Glutamatergic neuron (in vitro differentiated cells): ENCODE results near the gene LRCOL1. TPM values are rescaled to one million over a fixed set of nuclear protein-coding genes. Genes with fewer than 3 reads are reported as not detected.

Experiments used
- DNase-seq: peaks from one replicate; pipeline ENCODE4 v3.0.0; 2022
- H3K27ac Mint-ChIP-seq: one replicate; pipeline ENCODE4 v1.8.0; 2020; ENCODE audit warnings: mild to moderate bottlenecking, mixed read lengths, inconsistent platforms; ENCODE audit not compliant: unreplicated experiment
- H3K27me3 Mint-ChIP-seq: one replicate; pipeline ENCODE4 v1.8.0; 2020; ENCODE audit warnings: mild to moderate bottlenecking, moderate library complexity, mixed read lengths, inconsistent platforms; ENCODE audit not compliant: unreplicated experiment
- H3K36me3 Mint-ChIP-seq: one replicate; pipeline ENCODE4 v1.8.0; 2020; ENCODE audit warnings: mild to moderate bottlenecking, mixed read lengths, inconsistent platforms; ENCODE audit not compliant: unreplicated experiment
- H3K4me1 Mint-ChIP-seq: one replicate; pipeline ENCODE4 v1.8.0; 2020; ENCODE audit warnings: mild to moderate bottlenecking, low read depth, mixed read lengths, inconsistent platforms; ENCODE audit not compliant: unreplicated experiment
- H3K4me3 Mint-ChIP-seq: one replicate; pipeline ENCODE4 v1.8.0; 2020; ENCODE audit warnings: mild to moderate bottlenecking, mixed read lengths, inconsistent platforms; ENCODE audit not compliant: unreplicated experiment
- H3K9me3 Mint-ChIP-seq: one replicate; pipeline ENCODE4 v1.8.0; 2020; ENCODE audit warnings: mild to moderate bottlenecking, moderate library complexity, mixed read lengths, inconsistent platforms; ENCODE audit not compliant: unreplicated experiment
- total RNA-seq: library from RNA; stranded (reverse); fragmentation: NEBNext Ultra II Directional; extraction: Animal tissue kit (Norgen Biotek cat#: 25700); gene quantifications from one replicate; pipeline ENCODE4 v1.2.1, GENCODE V29; 2021; ENCODE audit not compliant: unreplicated experiment
- TF ChIP-seq, protein P1 (sequence below): fragments of 200-600 bp; sonication (generic); IDR thresholded peaks from one replicate; pipeline ENCODE4 v1.5.0; 2021; ENCODE audit not compliant: partially characterized antibody, unreplicated experiment

LRCOL1 gene
- total RNA-seq, 1 donor from 2014 or later, result not detected

DNA sequence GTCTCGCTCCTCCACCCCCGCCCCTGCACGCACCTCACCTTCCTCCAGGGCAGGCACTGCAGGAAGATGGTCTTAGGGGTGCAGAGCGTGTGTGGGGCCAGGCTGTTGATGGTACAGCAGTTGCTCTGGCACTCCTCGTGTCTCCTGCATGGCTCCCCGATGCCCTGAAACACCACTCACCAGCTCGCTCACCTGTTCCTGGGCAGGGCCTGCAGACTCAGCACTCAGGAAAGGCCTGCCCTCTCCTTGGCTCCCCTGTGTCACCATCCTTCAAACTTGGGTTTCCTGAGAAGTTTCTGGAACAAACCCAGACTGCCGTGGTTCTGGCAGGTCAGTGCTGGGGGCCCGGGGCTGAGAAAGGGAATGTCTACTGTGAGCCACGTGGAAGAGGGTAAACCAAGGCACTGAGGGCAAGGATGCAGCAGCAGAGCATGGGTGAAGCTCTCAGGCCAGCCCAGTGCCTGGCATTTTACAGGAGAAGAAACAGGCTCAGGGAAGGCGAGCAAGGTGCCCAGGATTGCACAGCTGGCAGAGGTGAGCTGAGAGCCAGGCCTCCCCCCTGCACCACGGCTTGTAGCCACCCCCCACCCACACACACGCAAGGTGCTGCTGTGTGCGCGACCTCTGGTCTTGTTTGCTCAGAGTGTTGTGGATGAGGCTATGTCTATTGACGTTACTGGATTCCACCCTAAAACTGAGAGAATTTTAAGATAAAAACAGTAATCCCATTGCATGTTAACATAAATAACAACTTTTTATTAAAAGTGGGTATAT is 5.5 kb downstream of the LRCOL1 start:
- no peak for DNase-seq
- TF ChIP-seq, protein P1, sequence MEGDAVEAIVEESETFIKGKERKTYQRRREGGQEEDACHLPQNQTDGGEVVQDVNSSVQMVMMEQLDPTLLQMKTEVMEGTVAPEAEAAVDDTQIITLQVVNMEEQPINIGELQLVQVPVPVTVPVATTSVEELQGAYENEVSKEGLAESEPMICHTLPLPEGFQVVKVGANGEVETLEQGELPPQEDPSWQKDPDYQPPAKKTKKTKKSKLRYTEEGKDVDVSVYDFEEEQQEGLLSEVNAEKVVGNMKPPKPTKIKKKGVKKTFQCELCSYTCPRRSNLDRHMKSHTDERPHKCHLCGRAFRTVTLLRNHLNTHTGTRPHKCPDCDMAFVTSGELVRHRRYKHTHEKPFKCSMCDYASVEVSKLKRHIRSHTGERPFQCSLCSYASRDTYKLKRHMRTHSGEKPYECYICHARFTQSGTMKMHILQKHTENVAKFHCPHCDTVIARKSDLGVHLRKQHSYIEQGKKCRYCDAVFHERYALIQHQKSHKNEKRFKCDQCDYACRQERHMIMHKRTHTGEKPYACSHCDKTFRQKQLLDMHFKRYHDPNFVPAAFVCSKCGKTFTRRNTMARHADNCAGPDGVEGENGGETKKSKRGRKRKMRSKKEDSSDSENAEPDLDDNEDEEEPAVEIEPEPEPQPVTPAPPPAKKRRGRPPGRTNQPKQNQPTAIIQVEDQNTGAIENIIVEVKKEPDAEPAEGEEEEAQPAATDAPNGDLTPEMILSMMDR, result no peak
- H3K27me3 Mint-ChIP-seq, result peaks cover 10% of the 10 kb centered on the region

DNA sequence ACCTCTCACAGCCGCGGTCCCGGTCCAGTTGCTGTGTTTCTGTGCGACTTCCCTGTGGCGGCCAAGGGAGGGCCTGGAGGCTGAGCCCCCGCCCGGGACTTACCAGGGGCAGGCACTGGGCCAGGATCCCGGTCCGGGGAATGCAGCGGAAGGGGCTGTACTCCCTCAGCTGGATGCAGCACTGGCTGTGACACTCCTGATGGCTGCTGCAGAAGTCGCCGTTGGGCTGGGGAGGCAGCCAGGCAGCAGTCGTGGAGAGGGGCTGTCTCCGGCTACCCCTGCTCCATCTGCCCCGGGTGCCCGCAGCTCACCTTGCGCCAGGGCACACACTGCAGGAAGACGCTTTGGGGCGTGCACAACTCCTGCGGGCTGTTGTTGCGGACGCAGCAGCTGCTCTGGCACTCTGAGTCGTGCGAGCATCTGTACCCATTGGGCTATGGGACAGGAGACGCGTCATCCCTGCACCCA is 6.2 kb downstream of the LRCOL1 start:
- H3K36me3 Mint-ChIP-seq, result no peaks in the 10 kb centered on the region
- peaks cover 14% of the 10 kb centered on the region for H3K27me3 Mint-ChIP-seq
- H3K9me3 Mint-ChIP-seq, result peaks cover 9% of the 10 kb centered on the region
- H3K4me1 Mint-ChIP-seq, result peaks cover 4% of the 10 kb centered on the region
- no peak for DNase-seq
- no peak overlapping the region for H3K27ac Mint-ChIP-seq
- H3K4me3 Mint-ChIP-seq, result no peak overlapping the region
- TF ChIP-seq, protein P1, result no peak

More for the DNA sequence above, 5.5 kb downstream of the LRCOL1 start:
- no peaks in the 10 kb centered on the region for H3K36me3 Mint-ChIP-seq
- H3K4me1 Mint-ChIP-seq, result peaks cover 4% of the 10 kb centered on the region
- no peak overlapping the region for H3K27ac Mint-ChIP-seq
- no peak overlapping the region for H3K4me3 Mint-ChIP-seq
- peaks cover 7% of the 10 kb centered on the region for H3K9me3 Mint-ChIP-seq

DNA sequence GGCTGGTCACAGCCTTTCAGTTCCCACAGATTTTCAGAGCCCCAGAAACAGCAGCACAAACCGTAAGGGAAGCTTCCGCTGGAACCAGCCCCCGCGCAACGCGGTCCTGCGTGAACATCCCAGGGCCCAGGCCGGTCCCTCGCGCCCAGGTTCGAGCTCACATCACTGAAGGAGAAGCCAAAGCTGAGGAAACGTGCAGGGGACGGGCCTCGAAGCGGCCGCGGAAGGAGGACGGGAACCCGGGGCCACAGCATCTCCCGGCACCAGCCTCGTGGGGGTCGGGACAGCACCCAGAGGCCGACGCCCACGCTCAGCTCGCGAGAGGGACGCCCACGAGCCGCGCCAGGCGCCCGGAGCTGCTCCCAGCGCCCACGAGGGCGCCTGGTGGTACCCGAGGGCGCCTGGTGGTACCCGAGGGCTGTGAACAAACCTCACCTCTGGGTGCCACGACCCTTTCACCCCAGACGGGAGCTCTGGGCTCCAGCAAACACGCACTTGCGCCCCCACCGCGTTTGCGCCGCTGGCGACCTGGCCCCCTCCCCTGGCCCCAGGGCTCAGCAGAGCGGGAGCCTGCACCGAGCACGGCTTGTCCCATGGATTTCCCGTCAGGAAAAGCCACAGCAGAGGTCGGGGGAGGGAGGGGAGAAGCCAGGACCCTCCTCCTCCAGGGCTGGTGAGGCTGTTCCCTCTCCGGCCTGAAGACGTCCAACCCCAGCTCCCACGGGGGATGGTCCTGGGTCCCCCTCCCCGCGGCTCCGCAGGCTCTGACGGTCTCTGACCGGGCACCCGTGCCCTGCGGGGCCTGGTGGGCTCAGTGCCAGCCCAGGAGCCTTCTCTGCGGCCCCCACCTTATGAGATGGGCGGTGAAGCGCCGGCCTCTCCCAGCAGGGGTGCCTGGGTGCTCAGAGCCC is 6.9 kb downstream of the LRCOL1 start:
- Mint-ChIP-seq H3K36me3 (no peaks in the 10 kb centered on the region), H3K4me3 (peak overlapping the region; percentile 38), H3K4me1 (peaks cover 4% of the 10 kb centered on the region), H3K27ac (no peak overlapping the region), H3K9me3 (peaks cover 9% of the 10 kb centered on the region), H3K27me3 (peaks cover 17% of the 10 kb centered on the region)
- no peak for DNase-seq
- TF ChIP-seq, protein P1, result no peak

DNA sequence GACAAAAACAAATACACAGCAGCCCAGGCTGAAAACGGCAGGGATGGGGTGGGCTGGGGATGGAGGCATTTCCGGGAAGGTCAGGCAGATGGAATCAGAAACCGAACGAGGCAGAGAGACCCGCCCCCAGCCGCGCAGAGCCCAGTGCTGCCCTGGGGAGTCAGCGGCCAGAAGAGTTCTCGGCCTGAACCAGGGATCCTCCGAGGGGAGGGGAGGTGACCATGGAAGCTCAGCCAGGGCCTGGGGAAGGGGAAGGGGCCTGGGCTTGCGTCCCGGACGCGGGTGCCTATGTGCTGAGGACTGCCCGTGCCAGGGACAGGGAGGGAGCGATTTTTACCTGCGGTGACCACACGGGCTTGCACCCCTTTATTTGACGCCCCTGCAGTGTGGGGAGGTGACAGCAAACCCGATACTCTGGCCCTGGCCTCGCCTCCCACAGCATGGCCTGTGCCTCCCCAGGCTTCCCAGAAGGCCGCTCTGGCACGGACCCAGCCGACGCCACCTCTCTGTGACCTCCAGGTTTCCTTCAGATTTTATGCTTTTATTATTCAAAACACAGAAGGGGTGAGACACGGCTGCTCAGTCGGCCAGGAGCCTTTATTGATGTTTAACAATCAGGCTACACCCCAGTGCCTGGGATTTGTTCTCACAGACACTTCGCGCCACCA is 7.7 kb downstream of the LRCOL1 start:
- Mint-ChIP-seq H3K9me3 (peaks cover 9% of the 10 kb centered on the region), H3K27me3 (peaks cover 17% of the 10 kb centered on the region), H3K27ac (no peak overlapping the region), H3K36me3 (no peaks in the 10 kb centered on the region), H3K4me1 (peaks cover 5% of the 10 kb centered on the region), H3K4me3 (peak overlapping the region; percentile 38)
- no peak for DNase-seq
- TF ChIP-seq, protein P1, result no peak
